GM06990 (cell line): ENCODE measurements around the gene HBP1.

Experiments
- DNase-seq: peaks from one replicate; pipeline ENCODE4 v3.0.0-alpha.2; 2011; ENCODE audit not compliant: insufficient read length; ENCODE audit errors: extremely low read depth
- H3K27me3 ChIP-seq: replicated peaks from 2 replicates; pipeline ENCODE4 v1.6.0; 2011; ENCODE audit warnings: low read length; ENCODE audit not compliant: control insufficient read depth, insufficient read depth
- H3K36me3 ChIP-seq: 2 replicates; pipeline ENCODE4 v1.5.1; 2011; ENCODE audit warnings: low read length; ENCODE audit not compliant: control insufficient read depth, insufficient read depth
- H3K4me3 ChIP-seq: replicated peaks from 2 replicates; pipeline ENCODE4 v1.5.1; 2011; ENCODE audit warnings: low read depth, mild to moderate bottlenecking, control low read depth, low read length
- CTCF ChIP-seq: IDR thresholded peaks from 2 replicates; pipeline ENCODE4 v1.5.1; 2011; ENCODE audit warnings: low read length, control low read depth, mild to moderate bottlenecking, inconsistent platforms; ENCODE audit not compliant: insufficient read depth, poor library complexity, severe bottlenecking

HBP1 gene

GRCh38 chr7:107196834-107197610 is 28.2 kb downstream of the HBP1 start:
- H3K36me3 ChIP-seq, result peaks cover 5% of the 10 kb centered on the region
- no peak for DNase-seq
- no peaks in the 10 kb centered on the region for H3K27me3 ChIP-seq
- TF ChIP-seq CTCF, result no peak
- no peak overlapping the region for H3K4me3 ChIP-seq

GRCh38 chr7:107201795-107202450 is 33.1 kb downstream of the HBP1 start:
- Histone ChIP-seq H3K4me3 (no peak overlapping the region), H3K36me3 (peaks cover 3% of the 10 kb centered on the region), H3K27me3 (no peaks in the 10 kb centered on the region)
- TF ChIP-seq CTCF, result peak; percentile 53
- no peak for DNase-seq

- Histone ChIP-seq H3K4me3 (no peak overlapping the region), H3K27me3 (no peaks in the 10 kb centered on the region), H3K36me3 (peaks cover 4% of the 10 kb centered on the region)
- DNase-seq, result no peak
- TF ChIP-seq CTCF, result no peak
Measured at GRCh38 chr7:107203607-107204006, 34.8 kb downstream of the HBP1 start.

- H3K27me3 ChIP-seq, result no peaks in the 10 kb centered on the region
- TF ChIP-seq CTCF, result no peak
- no peak overlapping the region for H3K4me3 ChIP-seq
- peaks cover 2% of the 10 kb centered on the region for H3K36me3 ChIP-seq
- no peak for DNase-seq
Measured at GRCh38 chr7:107206136-107206535, 37.3 kb downstream of the HBP1 start.

- Histone ChIP-seq H3K36me3 (peaks cover 2% of the 10 kb centered on the region), H3K27me3 (no peaks in the 10 kb centered on the region), H3K4me3 (no peak overlapping the region)
- no peak for TF ChIP-seq CTCF
- no peak for DNase-seq
Measured at GRCh38 chr7:107206706-107207105, 37.9 kb downstream of the HBP1 start.
